Testis (tissue), 2 donors: Measurements from ENCODE around the gene OCA2.

Source experiments
- POLR2A ChIP-seq: fragments of 450-650 bp; IDR thresholded peaks from one replicate; pipeline ENCODE4 v1.6.1; 2017; ENCODE audit warnings: antibody characterized with exemption, mild to moderate bottlenecking, moderate library complexity
- TF ChIP-seq, protein P1 (sequence below), 3 experiments: fragments of 450-650 bp in 2 of 3; fragments of 200-600 bp in 1 of 3; sonication (generic) in 1 of 3; IDR thresholded peaks; one replicate each; pipeline ENCODE4 v1.5.1; 2016 to 2019; ENCODE audit warnings: antibody characterized with exemption in 3 of 3, mild to moderate bottlenecking in 2 of 3, moderate library complexity in 1 of 3

DNA sequence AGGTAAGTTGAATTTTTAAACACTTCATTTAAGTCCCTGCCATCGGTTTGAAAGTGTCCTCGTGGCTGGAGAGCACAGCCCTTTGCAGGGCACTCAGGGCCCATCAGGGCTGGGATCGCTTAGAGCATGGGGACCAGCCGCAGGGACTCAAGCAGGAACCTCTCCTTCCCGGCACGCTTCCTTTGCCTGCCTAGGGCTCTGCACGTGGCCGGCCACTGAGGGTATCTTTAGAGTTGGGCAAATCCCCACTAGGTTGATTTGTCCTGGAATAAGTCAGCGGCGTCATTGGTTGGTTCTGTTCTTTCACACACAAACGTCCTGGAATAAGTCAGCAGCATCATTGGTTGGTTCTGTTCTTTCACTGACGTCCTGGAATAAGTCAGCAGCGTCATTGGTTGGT lies 131.6 kb downstream of the OCA2 start:
- TF ChIP-seq POLR2A, result no peak
- TF ChIP-seq, protein P1, sequence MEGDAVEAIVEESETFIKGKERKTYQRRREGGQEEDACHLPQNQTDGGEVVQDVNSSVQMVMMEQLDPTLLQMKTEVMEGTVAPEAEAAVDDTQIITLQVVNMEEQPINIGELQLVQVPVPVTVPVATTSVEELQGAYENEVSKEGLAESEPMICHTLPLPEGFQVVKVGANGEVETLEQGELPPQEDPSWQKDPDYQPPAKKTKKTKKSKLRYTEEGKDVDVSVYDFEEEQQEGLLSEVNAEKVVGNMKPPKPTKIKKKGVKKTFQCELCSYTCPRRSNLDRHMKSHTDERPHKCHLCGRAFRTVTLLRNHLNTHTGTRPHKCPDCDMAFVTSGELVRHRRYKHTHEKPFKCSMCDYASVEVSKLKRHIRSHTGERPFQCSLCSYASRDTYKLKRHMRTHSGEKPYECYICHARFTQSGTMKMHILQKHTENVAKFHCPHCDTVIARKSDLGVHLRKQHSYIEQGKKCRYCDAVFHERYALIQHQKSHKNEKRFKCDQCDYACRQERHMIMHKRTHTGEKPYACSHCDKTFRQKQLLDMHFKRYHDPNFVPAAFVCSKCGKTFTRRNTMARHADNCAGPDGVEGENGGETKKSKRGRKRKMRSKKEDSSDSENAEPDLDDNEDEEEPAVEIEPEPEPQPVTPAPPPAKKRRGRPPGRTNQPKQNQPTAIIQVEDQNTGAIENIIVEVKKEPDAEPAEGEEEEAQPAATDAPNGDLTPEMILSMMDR (IDR thresholded peaks at IDR 0.05), result no peak
